H1 (cell line): Measurements from ENCODE around the gene DKKL1. TPM values are rescaled to one million over a fixed set of nuclear protein-coding genes. Genes with fewer than 3 reads are reported as not detected.

Experiments used
- CTCF ChIA-PET: fragments of 300-600 bp; sonication (Branson Sonifier 250); formaldehyde crosslinking; loops from one replicate; lab custom pipeline; 2021; ENCODE audit not compliant: partially characterized antibody; lab: Charles Lee
- POLR2A ChIA-PET: fragments of 300-600 bp; sonication (Branson Sonifier 250); formaldehyde crosslinking; loops from one replicate; lab custom pipeline; 2021; ENCODE audit warnings: inconsistent platforms; ENCODE audit not compliant: partially characterized antibody; lab: Charles Lee
- DNase-seq, 2 experiments: peaks; one replicate each; pipeline versions ENCODE4 v3.0.0 to v3.0.0-alpha.2; 2010 to 2022; ENCODE audit warnings: low spot score in 2 of 2, low read depth in 1 of 2, mixed read lengths in 1 of 2
- FAIRE-seq: peaks from 2 replicates; lab custom pipeline; 2011; peaks lifted over from hg19 to GRCh38; lab: Jason Lieb, UNC
- H2AFZ ChIP-seq: 2 replicates; pipeline ENCODE4 v1.8.1; 2012; ENCODE audit warnings: low read length, inconsistent platforms
- H2AK5ac ChIP-seq: 2 replicates; pipeline ENCODE4 v1.6.1; 2013; ENCODE audit warnings: low read depth, low read length
- H2BK120ac ChIP-seq: replicated peaks from 2 replicates; pipeline ENCODE3; 2013; ENCODE audit warnings: low read depth, low read length, inconsistent platforms
- H2BK12ac ChIP-seq: 2 replicates; pipeline ENCODE4 v1.6.1; 2013; ENCODE audit warnings: low read depth, low read length
- H2BK15ac ChIP-seq: 2 replicates; pipeline ENCODE4 v1.6.1; 2013; ENCODE audit warnings: low read length
- H2BK20ac ChIP-seq: 2 replicates; pipeline ENCODE4 v1.6.1; 2013; ENCODE audit warnings: low read length
- H2BK5ac ChIP-seq: 2 replicates; pipeline ENCODE4 v1.6.1; 2013; ENCODE audit warnings: low read depth, low read length
- H3K14ac ChIP-seq: 2 replicates; pipeline ENCODE4 v1.6.1; 2013; ENCODE audit warnings: inconsistent platforms; ENCODE audit not compliant: insufficient read length
- H3K18ac ChIP-seq: 2 replicates; pipeline ENCODE4 v1.6.1; 2013; ENCODE audit warnings: low read length; ENCODE audit errors: extremely low read depth
- H3K23ac ChIP-seq: 2 replicates; pipeline ENCODE4 v1.6.1; 2013; ENCODE audit warnings: inconsistent platforms; ENCODE audit not compliant: insufficient read length
- H3K23me2 ChIP-seq: 2 replicates; pipeline ENCODE4 v1.6.1; 2013; ENCODE audit warnings: low read depth, low read length
- H3K27ac ChIP-seq: 2 replicates; pipeline ENCODE4 v1.6.1; 2011; ENCODE audit warnings: low read depth, low read length, inconsistent platforms
- H3K27me3 ChIP-seq, 4 experiments: replicated peaks in 1 of 4; 1 replicate in 1 of 4; 2 replicates in 3 of 4; pipeline versions ENCODE4 v1.6.1 to v1.8.1; 2011 to 2013; ENCODE audit warnings: low read length in 3 of 4, mild to moderate bottlenecking in 3 of 4, inconsistent platforms in 2 of 4, mixed read lengths in 2 of 4, moderate library complexity in 1 of 4; ENCODE audit not compliant: control insufficient read depth in 3 of 4, insufficient read depth in 3 of 4; ENCODE audit errors: extremely low read depth in 1 of 4
- H3K36me3 ChIP-seq, 4 experiments: 2 replicates each; pipeline versions ENCODE4 v1.6.1 to v1.8.1; 2011 to 2013; ENCODE audit warnings: mild to moderate bottlenecking in 4 of 4, low read length in 3 of 4, moderate library complexity in 2 of 4, control low read depth in 1 of 4, inconsistent platforms in 1 of 4; ENCODE audit not compliant: insufficient read depth in 4 of 4, control insufficient read depth in 2 of 4
- H3K4ac ChIP-seq: replicated peaks from 2 replicates; pipeline ENCODE3; 2013; ENCODE audit warnings: low read length, low read depth, mixed read lengths, inconsistent platforms; ENCODE audit not compliant: insufficient read length
- H3K4me1 ChIP-seq, 4 experiments: replicated peaks in 1 of 4; 1 replicate in 1 of 4; 2 replicates in 3 of 4; pipeline versions ENCODE4 v1.6.1 to v1.8.1; 2011 to 2013; ENCODE audit warnings: low read length in 3 of 4, inconsistent platforms in 2 of 4, mixed read lengths in 1 of 4; ENCODE audit not compliant: insufficient read depth in 4 of 4, control insufficient read depth in 3 of 4
- H3K4me2 ChIP-seq, 2 experiments: 2 replicates each; pipeline versions ENCODE4 v1.6.1 to v1.8.1; 2011 to 2013; ENCODE audit warnings: low read depth in 2 of 2, low read length in 2 of 2, control low read depth in 1 of 2, inconsistent platforms in 1 of 2, mild to moderate bottlenecking in 1 of 2; ENCODE audit not compliant: insufficient read depth in 1 of 2
- H3K4me3 ChIP-seq, 4 experiments: fragments of 200-600, 300-600 bp in 1 of 4; sonication (generic), shearing (Covaris generic), sonication (Bioruptor Twin) in 1 of 4; 2 replicates each; pipeline versions ENCODE4 v1.5.1 to v1.8.1; 2011 to 2016; ENCODE audit warnings: low read length in 4 of 4, low read depth in 3 of 4, control low read depth in 2 of 4, inconsistent platforms in 2 of 4, mild to moderate bottlenecking in 2 of 4, mixed read lengths in 1 of 4, moderate library complexity in 1 of 4; ENCODE audit not compliant: insufficient read depth in 2 of 4; ENCODE audit errors: extremely low read depth in 1 of 4
- H3K56ac ChIP-seq: replicated peaks from 2 replicates; pipeline ENCODE3; 2013; ENCODE audit warnings: low read depth, mild to moderate bottlenecking, mixed read lengths, low read length, inconsistent platforms; ENCODE audit not compliant: insufficient read length
- H3K79me1 ChIP-seq: 2 replicates; pipeline ENCODE4 v1.6.1; 2013; ENCODE audit warnings: low read depth, low read length, control low read depth
- H3K79me2 ChIP-seq, 2 experiments: 2 replicates each; pipeline versions ENCODE4 v1.6.1 to v1.8.1; 2012 to 2013; ENCODE audit warnings: low read length in 2 of 2, mild to moderate bottlenecking in 2 of 2, inconsistent platforms in 1 of 2; ENCODE audit not compliant: insufficient read depth in 2 of 2, control insufficient read depth in 1 of 2
- H3K9ac ChIP-seq, 4 experiments: replicated peaks in 1 of 4; 1 replicate in 1 of 4; 2 replicates in 3 of 4; pipeline versions ENCODE4 v1.6.1 to v1.8.1; 2011 to 2013; ENCODE audit warnings: low read depth in 3 of 4, low read length in 3 of 4, control low read depth in 2 of 4, mild to moderate bottlenecking in 2 of 4, moderate library complexity in 2 of 4, inconsistent platforms in 1 of 4; ENCODE audit errors: extremely low read depth in 1 of 4
- H3K9me3 ChIP-seq, 2 experiments: 2 replicates each; pipeline versions ENCODE4 v1.6.1 to v1.8.1; 2012 to 2013; ENCODE audit warnings: mild to moderate bottlenecking in 2 of 2, moderate library complexity in 2 of 2, control low read depth in 1 of 2, inconsistent platforms in 1 of 2, low read depth in 1 of 2, low read length in 1 of 2, mixed read lengths in 1 of 2; ENCODE audit not compliant: insufficient read depth in 2 of 2
- H4K20me1 ChIP-seq, 2 experiments: replicated peaks in 1 of 2; 2 replicates each; pipeline versions ENCODE3 to v1.8.1; 2011 to 2013; ENCODE audit warnings: inconsistent platforms in 2 of 2, low read length in 2 of 2, mild to moderate bottlenecking in 1 of 2; ENCODE audit not compliant: insufficient read depth in 2 of 2, control insufficient read depth in 1 of 2
- H4K5ac ChIP-seq: 2 replicates; pipeline ENCODE4 v1.6.1; 2013; ENCODE audit warnings: low read length, low read depth, mixed read lengths, inconsistent platforms; ENCODE audit not compliant: insufficient read length
- H4K8ac ChIP-seq: 2 replicates; pipeline ENCODE4 v1.8.0; 2013; ENCODE audit warnings: mild to moderate bottlenecking, moderate library complexity, low read length, inconsistent platforms; ENCODE audit not compliant: insufficient read depth; ENCODE audit errors: extremely low read depth
- H4K91ac ChIP-seq: replicated peaks from 2 replicates; pipeline ENCODE3; 2013; ENCODE audit warnings: low read length, mixed read lengths, inconsistent platforms; ENCODE audit not compliant: insufficient read length
- BCL11A ChIP-seq, 2 experiments: IDR thresholded peaks; one replicate each; pipeline ENCODE4 v1.6.1; 2011; ENCODE audit warnings: low read depth in 2 of 2, low read length in 2 of 2, mild to moderate bottlenecking in 2 of 2
- CEBPB ChIP-seq: IDR thresholded peaks from 2 replicates; pipeline ENCODE4 v1.6.1; 2012; ENCODE audit warnings: low read depth, low read length
- HDAC6 ChIP-seq: IDR thresholded peaks from one replicate; pipeline ENCODE4 v1.7.1; 2012; ENCODE audit warnings: low read depth, mild to moderate bottlenecking, inconsistent platforms, low read length, moderate library complexity
- JUN ChIP-seq: IDR thresholded peaks from 2 replicates; pipeline ENCODE4 v1.6.1; 2011; ENCODE audit warnings: low read depth, mild to moderate bottlenecking, improper control_type of control experiment, low read length
- KDM1A ChIP-seq: fragments of 200-600, 300-600 bp; sonication (generic); IDR thresholded peaks from 2 replicates; pipeline ENCODE4 v1.7.1; 2016; ENCODE audit warnings: mild to moderate bottlenecking, low read length, borderline replicate concordance
- NANOG ChIP-seq: IDR thresholded peaks from 2 replicates; pipeline ENCODE4 v1.6.1; 2011; ENCODE audit warnings: low read length, low read depth, mild to moderate bottlenecking, inconsistent platforms; ENCODE audit not compliant: insufficient read depth, poor library complexity, severe bottlenecking
- NRF1 ChIP-seq: IDR thresholded peaks from 2 replicates; pipeline ENCODE4 v1.6.1; 2011; ENCODE audit warnings: mild to moderate bottlenecking, low read depth, low read length, improper control_type of control experiment
- POU5F1 ChIP-seq: IDR thresholded peaks from 2 replicates; pipeline ENCODE4 v1.6.1; 2011; ENCODE audit warnings: low read depth, mild to moderate bottlenecking, low read length, moderate library complexity
- RXRA ChIP-seq: IDR thresholded peaks from 2 replicates; pipeline ENCODE4 v1.6.1; 2011; ENCODE audit warnings: low read depth, mild to moderate bottlenecking, low read length, moderate library complexity; ENCODE audit not compliant: insufficient read depth
- TAF7 ChIP-seq: optimal IDR thresholded peaks from 2 replicates; pipeline ENCODE3; 2011; ENCODE audit warnings: low read depth, mild to moderate bottlenecking, inconsistent platforms, low read length, moderate library complexity, borderline replicate concordance
- TCF12 ChIP-seq: IDR thresholded peaks from 2 replicates; pipeline ENCODE4 v1.6.1; 2011; ENCODE audit warnings: low read depth, mild to moderate bottlenecking, low read length
- TEAD4 ChIP-seq: IDR thresholded peaks from 2 replicates; pipeline ENCODE4 v1.6.1; 2012; ENCODE audit warnings: low read depth, low read length, inconsistent platforms, mixed read lengths
- WGBS, 2 experiments: shearing (Covaris generic) in 1 of 2; methylation state at CpG; one replicate each; pipeline versions ENCODE4 v1.1.6 to v1.1.7; 2013 to 2015; ENCODE audit warnings: low lambda C conversion rate in 2 of 2, mixed read lengths in 2 of 2, inconsistent platforms in 1 of 2, low coverage in 1 of 2, missing lambda C conversion rate in 1 of 2; ENCODE audit not compliant: insufficient replicate concordance in 2 of 2, insufficient coverage in 1 of 2, insufficient read length in 1 of 2; ENCODE audit errors: extremely low coverage in 1 of 2, missing lambda C conversion rate in 1 of 2; 5-methylcytosine and 5-hydroxymethylcytosine counted together
- polyA plus RNA-seq, 7 experiments: library from polyadenylated mRNA; depleted of rRNA in 3 of 7; stranded (reverse) in 5 of 7; unstranded in 2 of 7; fragments of >200 nt in 5 of 7; fragments of 200-250 nt in 2 of 7; gene quantifications; 1 replicate in 5 of 7; 2 replicates in 1 of 7; 4 replicates in 1 of 7; pipeline versions ENCODE4 v1.2.1 to v1.2.3, GENCODE V29; 2011 to 2013; ENCODE audit warnings: missing spikeins in 2 of 7, mixed read lengths in 2 of 7
- total RNA-seq: library from RNA; stranded (reverse); fragmentation: NEBNext Ultra II Directional; extraction: Animal tissue kit (Norgen Biotek cat#: 25700); gene quantifications from 2 replicates; pipeline ENCODE4 v1.2.1, GENCODE V29; 2021

Gene DKKL1
- total and polyA plus RNA-seq, 2 of the 8 experiments (the other 6 are each of a cell fraction or from before 2014, with no cell fraction given), result 2.6 to 6.8 TPM

DNA sequence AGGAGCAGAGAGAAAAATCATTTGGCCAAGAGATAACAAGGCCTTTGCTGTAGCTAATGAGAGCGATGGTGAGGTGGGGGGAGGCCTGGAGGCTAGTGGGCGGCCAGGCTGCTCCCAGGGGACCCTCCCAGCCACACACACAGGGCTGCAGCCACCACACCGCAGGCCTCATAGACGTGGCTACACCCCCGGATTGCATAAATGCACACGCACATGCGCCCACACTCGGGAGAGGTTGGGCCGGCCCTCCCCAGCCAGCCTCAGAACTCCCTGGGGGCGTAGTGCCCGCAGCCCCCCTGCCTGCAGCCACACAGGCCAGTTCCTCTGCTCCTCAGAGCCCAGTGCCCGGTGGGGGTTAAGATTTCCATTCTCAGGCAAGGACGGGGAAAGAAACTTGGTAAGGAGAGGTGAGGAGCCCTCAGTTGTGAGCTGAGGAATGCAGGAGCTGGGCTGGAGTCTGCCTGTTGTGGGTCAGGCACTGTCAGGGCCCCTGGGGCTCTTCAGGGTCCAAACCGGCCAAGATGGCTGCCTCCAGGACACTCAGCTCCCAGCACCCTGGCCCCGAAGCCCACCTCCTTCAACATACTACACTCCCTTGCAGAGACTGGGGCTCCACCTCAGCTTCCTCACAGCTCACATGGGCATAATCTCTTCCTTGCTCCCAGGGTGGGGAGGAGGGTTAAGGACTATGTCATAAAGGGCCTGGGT is 51.6 kb downstream of the DKKL1 start:
- Histone ChIP-seq H3K4me3 (no peak overlapping the region), H3K9me3 (no peaks in the 10 kb centered on the region), H2BK12ac (0 out of 2 replicates have a peak overlapping the region, but pooled peaks have one; percentile 3), H3K36me3 (no peaks in the 10 kb centered on the region), H3K27me3 (no peaks in the 10 kb centered on the region), H3K27ac (no peak overlapping the region), H3K4ac (peak overlapping the region; percentile 27), H3K79me1 (no peaks in the 10 kb centered on the region), H3K23ac (no peak overlapping the region), H2BK15ac (peak overlapping the region; percentile 53; the same call in 1 of the 2 replicates), H2AFZ (peak overlapping the region; percentile 5; the same call in 1 of the 2 replicates), H4K8ac (peak overlapping the region; percentile 58; the same call in 1 of the 2 replicates), H3K79me2 (no peaks in the 10 kb centered on the region), H4K5ac (peak overlapping the region; percentile 20), H3K23me2 (no peaks in the 10 kb centered on the region), H3K9ac (no peak overlapping the region), H2AK5ac (no peak overlapping the region), H3K4me2 (0 out of 4 replicates have a peak overlapping the region, but pooled peaks of 1 of the 2 experiments have one; percentile 14), H2BK5ac (no peak overlapping the region; the same call in 1 of the 2 replicates), H3K18ac (peak overlapping the region; percentile 29; the same call in 1 of the 2 replicates), H3K14ac (no peak overlapping the region), H4K91ac (no peak overlapping the region), H3K56ac (no peak overlapping the region), H2BK120ac (no peak overlapping the region), H4K20me1 (no peaks in the 10 kb centered on the region), H3K4me1 (peaks cover 0 to 18% (median 11%) of the 10 kb centered on the region in 4 experiments; a peak in 5 of 7 replicates), H2BK20ac (no peak overlapping the region)
- TF ChIP-seq HDAC6, result no peak
- TF ChIP-seq CEBPB, result no peak
- no peak for TF ChIP-seq RXRA
- no peak for TF ChIP-seq NANOG
- TF ChIP-seq TEAD4, result no peak
- TF ChIP-seq JUN, result no peak
- TF ChIP-seq BCL11A (IDR thresholded peaks at IDR 0.05; ENCODE audit: low read depth in 2 of 2, low read length in 2 of 2), result no peak
- no peak for TF ChIP-seq POU5F1
- TF ChIP-seq TCF12, result no peak
- no peak for TF ChIP-seq TAF7
- no peak for TF ChIP-seq NRF1
- no peak for TF ChIP-seq KDM1A
- ChIA-PET POLR2A (interaction anchor here (1.2 to 5.0 kb wide), 6 partner anchors 9 to 274 kb away, joined by 3 to 38 read pairs (median 6); no protein-coding TSS in a partner anchor), CTCF (interaction anchor here (1.1 to 14.7 kb wide), 4 partner anchors 8 to 31 kb away, joined by 3 to 291 read pairs (median 16); partner anchors contain the start of gene GFY)
- 88% methylated on average over 15 of the region's 15 CpGs; no CpG with 5 or more reads in 1 of the 2 experiments for WGBS, 2 experiments
- DNase-seq (no peak), FAIRE-seq (no peak)
